Parathyroid adenoma (tissue), 2 donors: ENCODE measurements around the gene MAPRE2.

ENCODE experiments used
- H2AFZ ChIP-seq: fragments of 300-600 bp; sonication (generic); one replicate; pipeline ENCODE4 v1.7.0; 2017; ENCODE audit warnings: antibody characterized with exemption, mild to moderate bottlenecking
- H3K27ac ChIP-seq: fragments of 300-600 bp; sonication (generic); one replicate; pipeline ENCODE4 v1.7.0; 2017
- H3K27me3 ChIP-seq: fragments of 300-600 bp; sonication (generic); one replicate; pipeline ENCODE4 v1.7.0; 2017; ENCODE audit warnings: low read length; ENCODE audit not compliant: control insufficient read depth, insufficient read depth
- H3K36me3 ChIP-seq: fragments of 300-600 bp; sonication (generic); one replicate; pipeline ENCODE4 v1.7.0; 2017; ENCODE audit warnings: low read length; ENCODE audit not compliant: control insufficient read depth, insufficient read depth
- H3K4me1 ChIP-seq: fragments of 300-600 bp; sonication (generic); one replicate; pipeline ENCODE4 v1.7.0; 2017; ENCODE audit warnings: control low read depth
- H3K4me2 ChIP-seq: fragments of 300-600 bp; sonication (generic); one replicate; pipeline ENCODE4 v1.7.0; 2017; ENCODE audit warnings: low read length
- H3K4me3 ChIP-seq: fragments of 300-600 bp; sonication (generic); one replicate; pipeline ENCODE4 v1.7.0; 2017; ENCODE audit warnings: low read depth, low read length
- H3K79me2 ChIP-seq: fragments of 300-600 bp; sonication (generic); one replicate; pipeline ENCODE4 v1.7.0; 2017; ENCODE audit warnings: control low read depth
- H3K9ac ChIP-seq: fragments of 300-600 bp; sonication (generic); one replicate; pipeline ENCODE4 v1.7.0; 2017; ENCODE audit warnings: mild to moderate bottlenecking
- H3K9me3 ChIP-seq: fragments of 300-600 bp; sonication (generic); one replicate; pipeline ENCODE4 v1.7.0; 2017; ENCODE audit warnings: low read length; ENCODE audit not compliant: control insufficient read depth
- CTCF ChIP-seq: fragments of 300-600 bp; sonication (generic); IDR thresholded peaks from one replicate; pipeline ENCODE4 v1.7.0; 2017; ENCODE audit warnings: antibody characterized with exemption, mild to moderate bottlenecking
- donor health status: primary hyperparathyroidism.

Gene MAPRE2

GRCh38 chr18:35045806-35046205 lies 4.6 kb downstream of the MAPRE2 start:
- no peaks in the 10 kb centered on the region for H3K27me3 ChIP-seq
- H3K9me3 ChIP-seq: no peaks in the 10 kb centered on the region
- H3K4me2 ChIP-seq: no peak overlapping the region
- H3K9ac ChIP-seq: no peak overlapping the region
- no peak for TF ChIP-seq CTCF
- H3K27ac ChIP-seq: no peak overlapping the region
- H3K4me3 ChIP-seq: no peak overlapping the region
- peaks cover 9% of the 10 kb centered on the region for H3K79me2 ChIP-seq
- H3K36me3 ChIP-seq: no peaks in the 10 kb centered on the region
- H3K4me1 ChIP-seq: no peaks in the 10 kb centered on the region
- H2AFZ ChIP-seq: no peak overlapping the region

GRCh38 chr18:35047697-35048292 lies 6.6 kb downstream of the MAPRE2 start:
- no peak overlapping the region for H2AFZ ChIP-seq
- no peaks in the 10 kb centered on the region for H3K9me3 ChIP-seq
- no peaks in the 10 kb centered on the region for H3K4me1 ChIP-seq
- H3K27ac ChIP-seq: no peak overlapping the region
- no peak overlapping the region for H3K4me2 ChIP-seq
- TF ChIP-seq CTCF: no peak
- H3K4me3 ChIP-seq: no peak overlapping the region
- no peak overlapping the region for H3K9ac ChIP-seq
- no peaks in the 10 kb centered on the region for H3K36me3 ChIP-seq
- no peaks in the 10 kb centered on the region for H3K27me3 ChIP-seq
- peaks cover 23% of the 10 kb centered on the region for H3K79me2 ChIP-seq

- H2AFZ ChIP-seq: no peak overlapping the region
- H3K36me3 ChIP-seq: no peaks in the 10 kb centered on the region
- H3K79me2 ChIP-seq: peaks cover 23% of the 10 kb centered on the region
- no peak overlapping the region for H3K9ac ChIP-seq
- H3K4me3 ChIP-seq: no peak overlapping the region
- TF ChIP-seq CTCF: no peak
- H3K27me3 ChIP-seq: no peaks in the 10 kb centered on the region
- no peaks in the 10 kb centered on the region for H3K4me1 ChIP-seq
- H3K9me3 ChIP-seq: no peaks in the 10 kb centered on the region
- no peak overlapping the region for H3K4me2 ChIP-seq
- no peak overlapping the region for H3K27ac ChIP-seq
These were observed 8.2 kb downstream of the MAPRE2 start for GRCh38 chr18:35049111-35050027.

- Histone ChIP-seq H3K4me1 (no peaks in the 10 kb centered on the region), H3K9me3 (no peaks in the 10 kb centered on the region), H3K4me3 (no peak overlapping the region), H3K27me3 (no peaks in the 10 kb centered on the region), H3K9ac (no peak overlapping the region), H3K79me2 (peaks cover 23% of the 10 kb centered on the region), H3K27ac (no peak overlapping the region), H3K36me3 (no peaks in the 10 kb centered on the region), H2AFZ (no peak overlapping the region), H3K4me2 (no peak overlapping the region)
- TF ChIP-seq CTCF: no peak
These were observed 8.9 kb downstream of the MAPRE2 start for GRCh38 chr18:35050028-35050546.
